ENCODE data around the gene ARHGAP24. TPM values are rescaled to one million over a fixed set of nuclear protein-coding genes. Genes with fewer than 3 reads are reported as not detected.

Gene ARHGAP24
- total and polyA plus RNA-seq, 4 donors: 10.0 to 79.4 (median 21.6) TPM

GRCh38 chr4:85951099-85951498 lies 476.1 kb downstream of the ARHGAP24 start:
- Histone ChIP-seq H3K4me3 (no peak overlapping the region), H3K36me3 (ENCODE audit: control insufficient read depth in 4 of 4, insufficient read depth in 4 of 4, low read length in 4 of 4) (no peaks in the 10 kb centered on the region), H3K27me3 (ENCODE audit: control insufficient read depth in 3 of 3, insufficient read depth in 3 of 3, low read length in 2 of 3) (no peaks in the 10 kb centered on the region), H3K27ac (ENCODE audit: low read depth in 1 of 2, low read length in 1 of 2) (no peak overlapping the region), H3K4me1 (ENCODE audit: control insufficient read depth in 5 of 5, insufficient read depth in 5 of 5, low read length in 5 of 5) (peaks cover 0 to 4% (median 0%) of the 10 kb centered on the region in 5 donors), H3K9ac (ENCODE audit: insufficient read depth in 1 of 2, low read length in 2 of 2) (no peak overlapping the region), H3K9me3 (ENCODE audit: control insufficient read depth in 4 of 4, insufficient read depth in 3 of 4, low read length in 3 of 4) (no peaks in the 10 kb centered on the region)
- ATAC-seq (ENCODE audit: insufficient read depth, low FRiP score): no peak
- no peak for TF ChIP-seq CTCF (IDR thresholded peaks at IDR 0.05; ENCODE audit: control extremely low read depth, extremely low read depth)
- no peak for DNase-seq
- 92 to 98% methylated on average over 3 of the region's 3 CpGs for WGBS, 2 donors

GRCh38 chr4:85952528-85952927 lies 477.6 kb downstream of the ARHGAP24 start:
- WGBS, 2 donors: 86 to 90% methylated on average over 3 of the region's 3 CpGs
- Histone ChIP-seq H3K4me3 (no peak overlapping the region), H3K4me1 (ENCODE audit: control insufficient read depth in 5 of 5, insufficient read depth in 5 of 5, low read length in 5 of 5) (peaks cover 0 to 4% (median 0%) of the 10 kb centered on the region in 5 donors), H3K9me3 (ENCODE audit: control insufficient read depth in 4 of 4, insufficient read depth in 3 of 4, low read length in 3 of 4) (no peaks in the 10 kb centered on the region), H3K27ac (ENCODE audit: low read depth in 1 of 2, low read length in 1 of 2) (no peak overlapping the region), H3K9ac (ENCODE audit: insufficient read depth in 1 of 2, low read length in 2 of 2) (no peak overlapping the region), H3K36me3 (ENCODE audit: control insufficient read depth in 4 of 4, insufficient read depth in 4 of 4, low read length in 4 of 4) (no peaks in the 10 kb centered on the region), H3K27me3 (ENCODE audit: control insufficient read depth in 3 of 3, insufficient read depth in 3 of 3, low read length in 2 of 3) (no peaks in the 10 kb centered on the region)
- ATAC-seq (ENCODE audit: insufficient read depth, low FRiP score): no peak
- no peak for DNase-seq
- TF ChIP-seq CTCF (IDR thresholded peaks at IDR 0.05; ENCODE audit: control extremely low read depth, extremely low read depth): no peak

GRCh38 chr4:85952972-85953650 lies 478.2 kb downstream of the ARHGAP24 start:
- Histone ChIP-seq H3K27me3 (ENCODE audit: control insufficient read depth in 3 of 3, insufficient read depth in 3 of 3, low read length in 2 of 3) (no peaks in the 10 kb centered on the region), H3K27ac (ENCODE audit: low read depth in 1 of 2, low read length in 1 of 2) (no peak overlapping the region), H3K9me3 (ENCODE audit: control insufficient read depth in 4 of 4, insufficient read depth in 3 of 4, low read length in 3 of 4) (no peaks in the 10 kb centered on the region), H3K4me1 (ENCODE audit: control insufficient read depth in 5 of 5, insufficient read depth in 5 of 5, low read length in 5 of 5) (peaks cover 0 to 4% (median 0%) of the 10 kb centered on the region in 5 donors), H3K4me3 (no peak overlapping the region), H3K36me3 (ENCODE audit: control insufficient read depth in 4 of 4, insufficient read depth in 4 of 4, low read length in 4 of 4) (no peaks in the 10 kb centered on the region), H3K9ac (ENCODE audit: insufficient read depth in 1 of 2, low read length in 2 of 2) (no peak overlapping the region)
- TF ChIP-seq CTCF (IDR thresholded peaks at IDR 0.05; ENCODE audit: control extremely low read depth, extremely low read depth): no peak
- DNase-seq: no peak
- no peak for ATAC-seq (ENCODE audit: insufficient read depth, low FRiP score)
- WGBS, 2 donors: 74 to 89% methylated on average over 3 of the region's 3 CpGs

GRCh38 chr4:85953651-85954018 lies 478.7 kb downstream of the ARHGAP24 start:
- DNase-seq (no peak), ATAC-seq (ENCODE audit: insufficient read depth, low FRiP score) (no peak)
- no peaks in the 10 kb centered on the region for H3K36me3 ChIP-seq (ENCODE audit: control insufficient read depth in 4 of 4, insufficient read depth in 4 of 4, low read length in 4 of 4)
- H3K9me3 ChIP-seq (ENCODE audit: control insufficient read depth in 4 of 4, insufficient read depth in 3 of 4, low read length in 3 of 4): no peaks in the 10 kb centered on the region
- no peak overlapping the region for H3K27ac ChIP-seq (ENCODE audit: low read depth in 1 of 2, low read length in 1 of 2)
- H3K4me3 ChIP-seq: no peak overlapping the region
- no peak for TF ChIP-seq CTCF (IDR thresholded peaks at IDR 0.05; ENCODE audit: control extremely low read depth, extremely low read depth)
- no peaks in the 10 kb centered on the region for H3K27me3 ChIP-seq (ENCODE audit: control insufficient read depth in 3 of 3, insufficient read depth in 3 of 3, low read length in 2 of 3)
- H3K9ac ChIP-seq (ENCODE audit: insufficient read depth in 1 of 2, low read length in 2 of 2): no peak overlapping the region
- peaks cover 0 to 4% (median 0%) of the 10 kb centered on the region in 5 donors for H3K4me1 ChIP-seq (ENCODE audit: control insufficient read depth in 5 of 5, insufficient read depth in 5 of 5, low read length in 5 of 5)
- WGBS, 2 donors: 88 to 90% methylated on average over 3 of the region's 3 CpGs

All from lung (tissue), 12 donors.